ENCODE results near the gene ZNF845. TPM values are rescaled to one million over a fixed set of nuclear protein-coding genes. Genes with fewer than 3 reads are reported as not detected.
A peak's percentile ranks its signal among the peaks of the same experiment; 100 is the strongest.
"Not testable (repeated sequence)": the region's sequence is repeated elsewhere in the genome, so short reads cannot be mapped to it uniquely, and the experiment has no call there.

The ZNF845 gene
- total and polyA plus RNA-seq, 10 of the 15 experiments (the other 5 are each of a cell fraction or from before 2014, with no cell fraction given), result 0.58 to 8.2 (median 4.1) TPM

- ChIA-PET SMC1A (ENCODE audit: uncharacterized antibody, unreplicated experiment) (no interaction called here), CTCF (interaction anchor here (0.8 kb wide), 1 partner anchor 1095 kb away, joined by 3 read pairs; no protein-coding TSS in a partner anchor), POLR2A (no interaction called here), RAD21 (ENCODE audit: unreplicated experiment) (no interaction called here)
- FAIRE-seq (no peak), DNase-seq (ENCODE audit: low read depth, low spot score) (no peak), ATAC-seq (peak; percentile 47)
- Histone ChIP-seq H3K36me3 (ENCODE audit: control insufficient read depth in 2 of 2, insufficient read depth in 2 of 2, low read length in 1 of 2) (no peaks in the 10 kb centered on the region; a peak in 1 of 4 replicates), H3K79me2 (ENCODE audit: control insufficient read depth, insufficient read depth, low read length) (peaks cover 7% of the 10 kb centered on the region), H3K9ac (ENCODE audit: control insufficient read depth, insufficient read depth, low read length) (peak overlapping the region; percentile 60; the same call in 1 of the 2 replicates), H3K4me3 (peak overlapping the region; percentile 97), H2AFZ (ENCODE audit: control insufficient read depth, low read depth, low read length) (peak overlapping the region; percentile 92), H3K9me3 (replicated peaks; ENCODE audit: control insufficient read depth, insufficient read depth, low read length) (peaks cover 7% of the 10 kb centered on the region; the same call in 2 of the 3 replicates), H3K27ac (ENCODE audit: control insufficient read depth, insufficient read depth) (no peak overlapping the region), H4K20me1 (ENCODE audit: control insufficient read depth, insufficient read depth) (no peaks in the 10 kb centered on the region), H3K4me1 (ENCODE audit: control insufficient read depth, insufficient read depth, low read length) (no peaks in the 10 kb centered on the region), H3K27me3 (replicated peaks in 1 of 2; ENCODE audit: control insufficient read depth in 2 of 2, insufficient read depth in 2 of 2, low read length in 1 of 2) (no peaks in the 10 kb centered on the region), H3K4me2 (ENCODE audit: control insufficient read depth, insufficient read depth) (peak overlapping the region; percentile 89; the same call in 1 of the 2 replicates)
- TF ChIP-seq CREM (IDR thresholded peaks at IDR 0.05; ENCODE audit: low read depth) (no peak), SMARCA5 (IDR thresholded peaks at IDR 0.05) (no peak)
- no TSS peak for BruUV-seq (replicated peaks)
- intact Hi-C loops (cut with micrococcal nuclease; ENCODE audit: unreplicated experiment) (no loop called here), in situ Hi-C loops (cut with MboI) (no loop called here)
- 12% methylated on average over 14 of the region's 14 CpGs for WGBS (ENCODE audit: insufficient coverage, insufficient replicate concordance, low lambda C conversion rate, missing lambda C conversion rate)
Measured at GRCh38 chr19:53333066-53333462, 485 bp upstream of the ZNF845 start.

- FAIRE-seq; in situ Hi-C loops (cut with MboI); CTCF ChIA-PET; RAD21 ChIA-PET (ENCODE audit: unreplicated experiment); ATAC-seq; POLR2A ChIA-PET; H3K27me3 ChIP-seq (replicated peaks in 1 of 2; ENCODE audit: control insufficient read depth in 2 of 2, insufficient read depth in 2 of 2, low read length in 1 of 2); H3K9ac ChIP-seq (ENCODE audit: control insufficient read depth, insufficient read depth, low read length); BruUV-seq (replicated peaks); H3K4me1 ChIP-seq (ENCODE audit: control insufficient read depth, insufficient read depth, low read length); H2AFZ ChIP-seq (ENCODE audit: control insufficient read depth, low read depth, low read length); H3K4me2 ChIP-seq (ENCODE audit: control insufficient read depth, insufficient read depth); H3K27ac ChIP-seq (ENCODE audit: control insufficient read depth, insufficient read depth); SMC1A ChIA-PET (ENCODE audit: uncharacterized antibody, unreplicated experiment); H3K79me2 ChIP-seq (ENCODE audit: control insufficient read depth, insufficient read depth, low read length); DNase-seq (ENCODE audit: low read depth, low spot score); H3K4me3 ChIP-seq; H4K20me1 ChIP-seq (ENCODE audit: control insufficient read depth, insufficient read depth); intact Hi-C loops (cut with micrococcal nuclease; ENCODE audit: unreplicated experiment): not testable (repeated sequence)
- WGBS (ENCODE audit: insufficient coverage, insufficient replicate concordance, low lambda C conversion rate, missing lambda C conversion rate), result 97% methylated on average over 4 of the region's 4 CpGs
- Histone ChIP-seq H3K36me3 (ENCODE audit: control insufficient read depth in 2 of 2, insufficient read depth in 2 of 2, low read length in 1 of 2) (peaks cover 3 to 19% of the 10 kb centered on the region in 2 experiments; a peak in 3 of 4 replicates), H3K9me3 (replicated peaks; ENCODE audit: control insufficient read depth, insufficient read depth, low read length) (peaks cover 21% of the 10 kb centered on the region; the same call in 2 of the 3 replicates)
Measured at GRCh38 chr19:53344403-53344802, 10.9 kb downstream of the ZNF845 start.

All from GM12878 (cell line).